SHP77 (cell line): Measurements from ENCODE around the gene EPX.

Source experiments
- DNase-seq, 2 experiments: peaks; one replicate each; lab custom pipeline; 2025; lab: John Stamatoyannopoulos, UW

The EPX gene

GRCh38 chr17:58227733-58228132 is 35.2 kb downstream of the EPX start:
- DNase-seq: no peak

- no peak for DNase-seq
Observed at GRCh38 chr17:58228679-58229078, 36.2 kb downstream of the EPX start.

GRCh38 chr17:58229384-58229783 is 36.9 kb downstream of the EPX start:
- no peak for DNase-seq

GRCh38 chr17:58229881-58230280 is 37.4 kb downstream of the EPX start:
- no peak for DNase-seq

GRCh38 chr17:58231641-58232040 is 39.1 kb downstream of the EPX start:
- DNase-seq: no peak

- DNase-seq: no peak
Observed at GRCh38 chr17:58232707-58233156, 40.2 kb downstream of the EPX start.

GRCh38 chr17:58233543-58233942 is 41.0 kb downstream of the EPX start:
- DNase-seq: no peak

GRCh38 chr17:58234512-58234911 is 42.0 kb downstream of the EPX start:
- no peak for DNase-seq

- DNase-seq: no peak
Observed at GRCh38 chr17:58235821-58236220, 43.3 kb downstream of the EPX start.

- DNase-seq: no peak
Observed at GRCh38 chr17:58236394-58236793, 43.9 kb downstream of the EPX start.

GRCh38 chr17:58238147-58238634 is 45.7 kb downstream of the EPX start, which contains the start of gene LPO:
Gene LPO (plus strand): TSS chr17:58238584. CDS start chr17:58242980, 4,396 bp downstream.
- DNase-seq: no peak

- no peak for DNase-seq
Observed at GRCh38 chr17:58239987-58240386, 47.5 kb downstream of the EPX start.

GRCh38 chr17:58242171-58242784 is 49.8 kb downstream of the EPX start:
- no peak for DNase-seq

GRCh38 chr17:58244963-58245362 is 52.4 kb downstream of the EPX start:
- no peak for DNase-seq

GRCh38 chr17:58245428-58246103 is 53.0 kb downstream of the EPX start:
- DNase-seq: no peak

- no peak for DNase-seq
Observed at GRCh38 chr17:58246104-58246740, 53.7 kb downstream of the EPX start.

- DNase-seq: no peak
Observed at GRCh38 chr17:58246781-58247180, 54.3 kb downstream of the EPX start.

- DNase-seq: no peak
Observed at GRCh38 chr17:58247511-58248363, 55.2 kb downstream of the EPX start.

GRCh38 chr17:58248955-58249269 is 56.4 kb downstream of the EPX start:
- no peak for DNase-seq

GRCh38 chr17:58249270-58250133 is 57.0 kb downstream of the EPX start:
- DNase-seq: peak in 1 of 2 experiments; percentile 16

- DNase-seq: no peak
Observed at GRCh38 chr17:58250344-58251011, 58.0 kb downstream of the EPX start.
